Measurements from ENCODE around the gene BARHL1. TPM values are rescaled to one million over a fixed set of nuclear protein-coding genes. Genes with fewer than 3 reads are reported as not detected.
A peak's percentile ranks its signal among the peaks of the same experiment; 100 is the strongest.

The BARHL1 gene
- total RNA-seq, 4 donors from 2014 or later: not detected

DNA sequence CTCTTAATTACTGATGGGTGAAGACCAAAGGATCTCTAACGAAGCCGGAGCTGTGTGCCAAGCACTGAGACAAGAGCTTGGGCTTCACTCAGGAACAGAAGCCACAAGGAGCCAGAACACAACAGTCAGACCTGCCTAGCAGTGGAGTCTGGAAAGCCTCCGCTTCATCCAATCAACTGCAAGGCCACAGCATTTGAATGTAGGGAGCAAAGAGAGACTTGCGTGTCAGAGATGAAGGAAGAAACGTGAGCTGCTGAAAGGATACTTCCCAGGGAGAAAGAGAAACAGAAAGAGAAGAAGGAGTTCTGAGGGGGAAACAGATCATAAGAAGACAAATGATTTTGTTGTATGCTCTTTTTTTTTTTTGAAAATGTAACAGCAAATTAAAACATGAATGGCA, 43.9 kb downstream of the BARHL1 start:
- peaks cover 0 to 12% (median 8%) of the 10 kb centered on the region in 4 donors for H3K4me1 ChIP-seq
- no peak overlapping the region for H3K4me3 ChIP-seq
- no peak for TF ChIP-seq CTCF (IDR thresholded peaks at IDR 0.05)
- no peak for TF ChIP-seq EP300 (IDR thresholded peaks at IDR 0.05; ENCODE audit: low read depth)
- TF ChIP-seq POLR2A (IDR thresholded peaks at IDR 0.05): no peak
- no peak for TF ChIP-seq POLR2AphosphoS5 (IDR thresholded peaks at IDR 0.05)
- H3K9me3 ChIP-seq: no peaks in the 10 kb centered on the region
- intact Hi-C loops (cut with DNase I; ENCODE audit: low total_unique reads): no loop called here
- in situ Hi-C loops (cut with MboI; ENCODE audit: low pct_ligation_motif_present in 1 of 4, low pct_unique_long_range_greater_than_20kb in 1 of 4, low sequenced_read_pairs in 3 of 4): no loop called here
- no peaks in the 10 kb centered on the region for H3K27me3 ChIP-seq
- peaks cover 0 to 23% (median 6%) of the 10 kb centered on the region in 4 donors for H3K36me3 ChIP-seq
- DNase-seq: no peak
- 94 to 100% methylated on average over 2 to 5 of the region's 5 CpGs for WGBS, 2 donors (ENCODE audit: low coverage in 1 of 2)
- no peak overlapping the region for H3K27ac ChIP-seq

- H3K4me1 ChIP-seq: peaks cover 0 to 12% (median 8%) of the 10 kb centered on the region in 4 donors
- no peak overlapping the region for H3K4me3 ChIP-seq
- in situ Hi-C loops (cut with MboI; ENCODE audit: low pct_ligation_motif_present in 1 of 4, low pct_unique_long_range_greater_than_20kb in 1 of 4, low sequenced_read_pairs in 3 of 4): no loop called here
- TF ChIP-seq EP300 (IDR thresholded peaks at IDR 0.05; ENCODE audit: low read depth) (no peak), CTCF (IDR thresholded peaks at IDR 0.05) (no peak), POLR2AphosphoS5 (IDR thresholded peaks at IDR 0.05) (no peak), POLR2A (IDR thresholded peaks at IDR 0.05) (no peak)
- DNase-seq: peak; percentile 40
- intact Hi-C loops (cut with DNase I; ENCODE audit: low total_unique reads): no loop called here
- no peaks in the 10 kb centered on the region for H3K27me3 ChIP-seq
- peaks cover 0 to 23% (median 6%) of the 10 kb centered on the region in 4 donors for H3K36me3 ChIP-seq
- no peaks in the 10 kb centered on the region for H3K9me3 ChIP-seq
- WGBS, 2 donors (ENCODE audit: low coverage in 1 of 2): 41 to 45% methylated on average over 4 to 7 of the region's 7 CpGs
- peak overlapping the region in 1 of 4 donors; percentile 36 for H3K27ac ChIP-seq
These were observed 44.7 kb downstream of the BARHL1 start for GRCh38 chr9:132627106-132627505.

- DNase-seq: no peak
- TF ChIP-seq POLR2A (IDR thresholded peaks at IDR 0.05) (no peak), EP300 (IDR thresholded peaks at IDR 0.05; ENCODE audit: low read depth) (no peak), POLR2AphosphoS5 (IDR thresholded peaks at IDR 0.05) (no peak), CTCF (IDR thresholded peaks at IDR 0.05) (no peak)
- in situ Hi-C loops (cut with MboI; ENCODE audit: low pct_ligation_motif_present in 1 of 4, low pct_unique_long_range_greater_than_20kb in 1 of 4, low sequenced_read_pairs in 3 of 4): no loop called here
- H3K4me3 ChIP-seq: no peak overlapping the region
- peak overlapping the region in 1 of 4 donors; percentile 36 for H3K27ac ChIP-seq
- peaks cover 0 to 13% (median 8%) of the 10 kb centered on the region in 4 donors for H3K4me1 ChIP-seq
- 90 to 94% methylated on average over 5 to 11 of the region's 11 CpGs for WGBS, 2 donors (ENCODE audit: low coverage in 1 of 2)
- intact Hi-C loops (cut with DNase I; ENCODE audit: low total_unique reads): no loop called here
- peaks cover 0 to 23% (median 6%) of the 10 kb centered on the region in 4 donors for H3K36me3 ChIP-seq
- no peaks in the 10 kb centered on the region for H3K9me3 ChIP-seq
- H3K27me3 ChIP-seq: no peaks in the 10 kb centered on the region
These were observed 45.2 kb downstream of the BARHL1 start for GRCh38 chr9:132627594-132627993.

DNA sequence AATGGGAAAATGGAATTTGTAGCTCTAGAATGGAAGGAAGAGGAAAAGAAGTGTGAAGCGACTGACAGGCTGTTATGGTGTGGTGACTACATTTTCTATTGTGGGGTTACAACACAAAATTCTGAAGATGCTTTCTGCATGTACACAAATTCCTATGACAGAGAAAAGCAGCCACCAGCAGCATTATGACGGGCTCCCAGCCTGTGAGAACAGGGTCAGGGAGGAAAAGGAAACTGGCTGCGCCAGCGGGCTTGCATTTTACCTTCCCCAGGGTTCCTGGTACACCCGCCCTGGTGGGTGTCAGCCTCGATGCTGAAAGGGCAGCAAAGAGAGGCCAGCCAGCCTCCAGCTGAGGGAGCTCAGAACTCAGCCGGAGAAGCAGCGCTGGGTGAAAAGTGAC, 46.3 kb downstream of the BARHL1 start:
- no peaks in the 10 kb centered on the region for H3K9me3 ChIP-seq
- H3K27me3 ChIP-seq: no peaks in the 10 kb centered on the region
- WGBS, 2 donors (ENCODE audit: low coverage in 1 of 2): 89 to 94% methylated on average over 4 to 8 of the region's 8 CpGs
- DNase-seq: no peak
- no peak overlapping the region for H3K27ac ChIP-seq
- no peak overlapping the region for H3K4me3 ChIP-seq
- peaks cover 0 to 16% (median 8%) of the 10 kb centered on the region in 4 donors for H3K4me1 ChIP-seq
- in situ Hi-C loops (cut with MboI; ENCODE audit: low pct_ligation_motif_present in 1 of 4, low pct_unique_long_range_greater_than_20kb in 1 of 4, low sequenced_read_pairs in 3 of 4): no loop called here
- TF ChIP-seq POLR2AphosphoS5 (IDR thresholded peaks at IDR 0.05) (no peak), CTCF (IDR thresholded peaks at IDR 0.05) (no peak), POLR2A (IDR thresholded peaks at IDR 0.05) (no peak), EP300 (IDR thresholded peaks at IDR 0.05; ENCODE audit: low read depth) (no peak)
- intact Hi-C loops (cut with DNase I; ENCODE audit: low total_unique reads): no loop called here
- H3K36me3 ChIP-seq: peaks cover 0 to 23% (median 6%) of the 10 kb centered on the region in 4 donors

Data from transverse colon (tissue), 4 donors.